Neural progenitor cell (in vitro differentiated cells): ENCODE results near the gene MAN2A2. TPM values are rescaled to one million over a fixed set of nuclear protein-coding genes. Genes with fewer than 3 reads are reported as not detected.

ENCODE experiments used
- DNase-seq: peaks from one replicate; pipeline ENCODE4 v3.0.0-alpha.2; 2016; ENCODE audit warnings: low spot score
- H2AFZ ChIP-seq: fragments of 200-600 bp; sonication (generic); replicated peaks from 2 replicates; pipeline ENCODE4 v1.6.1; 2016; ENCODE audit warnings: antibody characterized with exemption
- H3F3A ChIP-seq: fragments of 200-600 bp; sonication (generic); 2 replicates; pipeline ENCODE4 v1.6.1; 2016; ENCODE audit warnings: antibody characterized with exemption, low read depth
- H3K27ac ChIP-seq: fragments of 200-600 bp; sonication (generic); 2 replicates; pipeline ENCODE4 v1.5.1; 2016; ENCODE audit warnings: mild to moderate bottlenecking
- H3K27me3 ChIP-seq: fragments of 200-600 bp; sonication (generic); 2 replicates; pipeline ENCODE4 v1.6.1; 2016; ENCODE audit warnings: mild to moderate bottlenecking, moderate library complexity
- H3K36me3 ChIP-seq: fragments of 200-600 bp; sonication (generic); 2 replicates; pipeline ENCODE4 v1.5.1; 2016
- H3K4me1 ChIP-seq: fragments of 200-600 bp; sonication (generic); 2 replicates; pipeline ENCODE4 v1.6.1; 2016; ENCODE audit warnings: mixed run types
- H3K4me2 ChIP-seq: fragments of 200-600 bp; sonication (generic); 2 replicates; pipeline ENCODE4 v1.6.1; 2016
- H3K4me3 ChIP-seq: fragments of 200-600 bp; sonication (generic); 2 replicates; pipeline ENCODE4 v1.5.1; 2016
- H3K79me2 ChIP-seq: fragments of 200-600 bp; sonication (generic); 2 replicates; pipeline ENCODE4 v1.6.1; 2016; ENCODE audit warnings: low read depth
- H3K9ac ChIP-seq: fragments of 200-600 bp; sonication (generic); 2 replicates; pipeline ENCODE4 v1.6.1; 2016
- H3K9me3 ChIP-seq: fragments of 200-600 bp; sonication (generic); 2 replicates; pipeline ENCODE4 v1.5.1; 2016; ENCODE audit warnings: low read depth
- H4K20me1 ChIP-seq: fragments of 200-600 bp; sonication (generic); 2 replicates; pipeline ENCODE4 v1.6.1; 2016; ENCODE audit warnings: low read depth
- H3K27ac Mint-ChIP-seq: 3 replicates; pipeline ENCODE4 v1.8.0; 2021; ENCODE audit warnings: mixed read lengths
- H3K27me3 Mint-ChIP-seq: 2 replicates; pipeline ENCODE4 v1.8.0; 2022; ENCODE audit warnings: low read depth, mild to moderate bottlenecking, inconsistent platforms, moderate library complexity, mixed read lengths; ENCODE audit not compliant: insufficient read depth
- H3K36me3 Mint-ChIP-seq: 3 replicates; pipeline ENCODE4 v1.8.0; 2021; ENCODE audit warnings: mixed read lengths
- H3K4me1 Mint-ChIP-seq: 3 replicates; pipeline ENCODE4 v1.8.0; 2021; ENCODE audit warnings: mixed read lengths
- H3K4me3 Mint-ChIP-seq: 3 replicates; pipeline ENCODE4 v1.8.0; 2021; ENCODE audit warnings: mild to moderate bottlenecking, moderate library complexity, mixed read lengths
- H3K9me3 Mint-ChIP-seq: 3 replicates; pipeline ENCODE4 v1.8.0; 2020; ENCODE audit warnings: mixed read lengths
- CTCF ChIP-seq: fragments of 200-600 bp; sonication (generic); IDR thresholded peaks from 2 replicates; pipeline ENCODE4 v1.5.1; 2017; ENCODE audit warnings: antibody characterized with exemption, mild to moderate bottlenecking
- EZH2 ChIP-seq: fragments of 200-600 bp; sonication (generic); IDR thresholded peaks from 2 replicates; pipeline ENCODE4 v1.6.1; 2017; ENCODE audit warnings: antibody characterized with exemption, mild to moderate bottlenecking, moderate library complexity
- EZH2phosphoT487 ChIP-seq: fragments of 200-600 bp; sonication (generic); IDR thresholded peaks from 2 replicates; pipeline ENCODE4 v1.6.1; 2017; ENCODE audit warnings: antibody characterized with exemption
- total RNA-seq: library from RNA; depleted of rRNA; stranded (reverse); fragments of >200 nt; gene quantifications from 2 replicates; pipeline ENCODE4 v1.2.3, GENCODE V29; 2015; ENCODE audit warnings: low replicate concordance

MAN2A2 gene
- total RNA-seq, 1 donor from 2014 or later, result 7.0 TPM

- DNase-seq, result no peak
- Histone ChIP-seq H3K4me2 (no peak overlapping the region), H3K9me3 (no peaks in the 10 kb centered on the region), H3K4me3 (no peak overlapping the region), H3K27ac (no peak overlapping the region), H3K9ac (no peak overlapping the region), H4K20me1 (no peaks in the 10 kb centered on the region), H3K36me3 (no peaks in the 10 kb centered on the region), H3F3A (peaks cover 3% of the 10 kb centered on the region), H3K4me1 (peaks cover 8% of the 10 kb centered on the region), H3K27me3 (no peaks in the 10 kb centered on the region), H3K79me2 (no peaks in the 10 kb centered on the region), H2AFZ (no peak overlapping the region)
- Mint-ChIP-seq H3K27me3 (peaks cover 9% of the 10 kb centered on the region), H3K4me3 (no peak overlapping the region), H3K4me1 (peaks cover 15% of the 10 kb centered on the region), H3K9me3 (no peaks in the 10 kb centered on the region), H3K27ac (no peak overlapping the region), H3K36me3 (no peaks in the 10 kb centered on the region)
- no peak for TF ChIP-seq EZH2
- no peak for TF ChIP-seq EZH2phosphoT487
- no peak for TF ChIP-seq CTCF
Measured at GRCh38 chr15:90863987-90864386, 39.1 kb upstream of the MAN2A2 start.

- no peaks in the 10 kb centered on the region for H3K9me3 ChIP-seq
- no peaks in the 10 kb centered on the region for H3K79me2 ChIP-seq
- H3K27me3 Mint-ChIP-seq, result peaks cover 9% of the 10 kb centered on the region
- no peak overlapping the region for H3K4me2 ChIP-seq
- no peaks in the 10 kb centered on the region for H4K20me1 ChIP-seq
- H3K4me3 Mint-ChIP-seq, result no peak overlapping the region
- no peaks in the 10 kb centered on the region for H3K27me3 ChIP-seq
- no peaks in the 10 kb centered on the region for H3K36me3 Mint-ChIP-seq
- H3K9me3 Mint-ChIP-seq, result no peaks in the 10 kb centered on the region
- H3K36me3 ChIP-seq, result no peaks in the 10 kb centered on the region
- no peak overlapping the region for H3K27ac ChIP-seq
- H3F3A ChIP-seq, result peaks cover 8% of the 10 kb centered on the region
- H2AFZ ChIP-seq, result no peak overlapping the region
- H3K4me3 ChIP-seq, result no peak overlapping the region
- peaks cover 13% of the 10 kb centered on the region for H3K4me1 ChIP-seq
- H3K9ac ChIP-seq, result no peak overlapping the region
- H3K27ac Mint-ChIP-seq, result no peak overlapping the region
- no peak for DNase-seq
- no peak for TF ChIP-seq EZH2phosphoT487
- no peak for TF ChIP-seq CTCF
- TF ChIP-seq EZH2, result no peak
- peaks cover 16% of the 10 kb centered on the region for H3K4me1 Mint-ChIP-seq
Measured at GRCh38 chr15:90864507-90864906, 38.6 kb upstream of the MAN2A2 start.

- Mint-ChIP-seq H3K27me3 (peaks cover 9% of the 10 kb centered on the region), H3K27ac (peak overlapping the region; percentile 3), H3K4me1 (peaks cover 28% of the 10 kb centered on the region), H3K4me3 (no peak overlapping the region), H3K9me3 (no peaks in the 10 kb centered on the region), H3K36me3 (peaks cover 1% of the 10 kb centered on the region)
- H4K20me1 ChIP-seq, result no peaks in the 10 kb centered on the region
- TF ChIP-seq CTCF (no peak), EZH2 (no peak), EZH2phosphoT487 (no peak)
- no peak for DNase-seq
- peaks cover 15% of the 10 kb centered on the region for H3K4me1 ChIP-seq
- no peak overlapping the region for H3K4me3 ChIP-seq
- no peaks in the 10 kb centered on the region for H3K27me3 ChIP-seq
- H2AFZ ChIP-seq, result no peak overlapping the region
- H3K27ac ChIP-seq, result no peak overlapping the region
- no peaks in the 10 kb centered on the region for H3K36me3 ChIP-seq
- H3F3A ChIP-seq, result peaks cover 20% of the 10 kb centered on the region
- H3K9me3 ChIP-seq, result no peaks in the 10 kb centered on the region
- H3K4me2 ChIP-seq, result no peak overlapping the region
- H3K79me2 ChIP-seq, result no peaks in the 10 kb centered on the region
- no peak overlapping the region for H3K9ac ChIP-seq
Measured at GRCh38 chr15:90865702-90866101, 37.4 kb upstream of the MAN2A2 start.
